ENCODE results near the gene KIZ.

KIZ gene

DNA sequence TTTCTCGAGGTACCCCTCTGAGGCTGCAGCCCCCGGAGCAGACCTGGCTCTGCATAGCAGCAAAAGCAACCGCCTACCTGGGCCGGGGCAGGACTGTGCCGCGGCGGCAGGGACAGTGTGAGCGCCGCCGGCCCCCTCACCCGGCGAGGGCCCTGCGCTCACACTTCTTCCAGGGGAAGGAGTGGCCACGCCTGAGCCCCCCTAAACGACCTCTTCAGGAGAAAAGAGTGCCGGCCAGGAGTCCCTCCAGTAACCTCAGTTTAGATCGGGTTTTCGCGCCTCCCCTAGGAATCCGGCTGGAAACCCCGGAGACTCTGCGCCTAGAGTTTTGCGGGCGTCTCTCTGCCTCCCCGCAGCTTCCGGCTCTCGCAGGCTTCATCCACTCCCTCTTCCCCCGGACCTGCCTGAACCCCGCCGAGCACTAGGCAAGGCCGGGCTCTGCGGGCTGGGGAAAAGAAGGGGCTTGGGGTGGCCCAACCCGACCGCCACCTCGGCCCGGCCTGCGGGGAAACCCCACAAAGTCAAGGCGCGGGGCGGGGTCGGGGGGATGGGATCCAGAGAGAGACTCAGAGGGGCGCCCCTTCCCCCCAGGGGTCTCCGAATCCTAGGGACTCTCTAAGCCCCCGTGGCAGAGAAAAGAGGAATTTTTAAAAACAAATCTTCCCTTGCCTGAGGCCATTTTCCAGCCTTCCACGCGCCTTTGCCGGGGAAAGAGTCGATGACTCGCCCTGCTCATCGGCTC, 20.3 kb upstream of the KIZ start:
- no peak for DNase-seq

DNA sequence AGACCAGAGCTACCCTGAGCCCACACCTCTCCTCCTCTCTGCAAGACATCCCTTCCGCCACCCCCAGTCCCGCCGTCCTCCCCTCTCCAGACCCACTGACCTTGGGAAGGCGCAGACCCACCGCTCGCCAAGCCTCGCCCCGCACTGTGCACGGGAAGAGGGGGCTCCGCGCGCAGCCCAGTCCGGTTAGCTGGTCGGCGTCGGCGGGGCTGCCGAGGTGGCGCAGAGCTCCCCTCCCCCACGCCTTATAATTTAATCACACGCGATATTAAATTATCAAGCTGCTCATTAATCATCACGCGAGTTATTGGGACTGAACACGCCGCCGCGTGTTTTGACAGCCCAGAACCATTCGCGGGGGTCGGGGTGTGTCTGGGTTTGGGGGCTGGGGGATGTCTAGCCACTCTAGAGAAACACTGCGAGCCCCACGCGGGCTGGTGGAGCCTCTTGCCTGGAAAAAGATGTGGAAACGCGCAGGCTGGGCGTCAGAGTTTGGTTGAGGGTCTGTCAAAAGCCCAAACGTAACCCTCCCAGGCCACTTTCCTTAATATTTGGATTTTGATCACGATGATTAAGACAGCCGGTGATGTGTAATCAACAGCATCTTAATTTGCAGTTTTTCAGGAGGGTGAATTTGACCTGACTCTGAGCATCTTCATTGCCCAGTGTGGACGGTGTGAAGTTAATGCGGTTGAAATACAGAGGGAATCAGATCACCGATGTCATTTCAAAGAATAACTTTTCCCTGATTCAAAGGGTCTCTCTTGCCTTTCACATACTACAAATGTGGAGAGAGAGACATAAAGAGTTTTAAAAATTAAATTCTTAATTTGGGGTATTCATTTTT, 19.5 kb upstream of the KIZ start, which contains the start of gene LINC00237:
Gene LINC00237 (minus strand): TSS at position 188 of the 847 bp plus-strand sequence.
- DNase-seq: no peak

DNA sequence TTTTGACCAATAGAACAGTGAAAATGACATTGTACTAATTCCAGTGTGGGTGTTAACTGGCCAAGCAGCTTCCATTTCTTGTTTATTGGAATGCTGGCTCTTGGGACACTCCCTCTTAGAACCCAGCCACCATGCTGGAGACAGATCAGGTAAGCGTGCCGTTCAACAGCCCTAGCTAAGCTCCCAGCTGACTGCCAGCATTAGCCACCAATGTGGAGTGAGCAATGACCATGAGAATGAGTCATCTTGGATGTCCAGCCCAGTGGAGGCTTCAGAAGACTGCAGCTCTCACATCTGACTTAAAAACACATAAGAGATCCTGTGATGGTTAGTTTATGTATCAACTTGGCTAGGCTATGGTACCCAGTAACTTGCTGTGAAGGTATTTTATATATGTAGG, 16.7 kb upstream of the KIZ start:
- no peak for DNase-seq

DNA sequence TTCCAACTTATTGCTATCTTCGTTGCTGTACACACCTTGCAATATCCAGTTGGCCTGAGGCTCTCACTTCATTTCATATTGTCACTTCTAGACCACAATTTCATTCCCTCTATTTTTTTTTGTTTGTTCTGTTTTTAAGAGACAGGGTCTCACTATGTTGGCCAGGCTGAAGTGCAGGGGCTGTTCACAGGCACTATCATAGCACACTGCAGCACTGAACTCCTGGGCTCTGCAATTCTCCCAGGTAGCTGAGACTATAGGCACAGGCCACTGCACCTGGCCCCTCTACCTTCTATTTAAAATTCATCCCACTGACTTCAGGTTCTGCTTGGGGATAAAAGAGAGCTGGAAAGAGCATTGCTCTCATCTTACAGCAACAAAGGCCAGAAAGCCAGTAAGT, 15.1 kb upstream of the KIZ start:
- no peak for DNase-seq

DNA sequence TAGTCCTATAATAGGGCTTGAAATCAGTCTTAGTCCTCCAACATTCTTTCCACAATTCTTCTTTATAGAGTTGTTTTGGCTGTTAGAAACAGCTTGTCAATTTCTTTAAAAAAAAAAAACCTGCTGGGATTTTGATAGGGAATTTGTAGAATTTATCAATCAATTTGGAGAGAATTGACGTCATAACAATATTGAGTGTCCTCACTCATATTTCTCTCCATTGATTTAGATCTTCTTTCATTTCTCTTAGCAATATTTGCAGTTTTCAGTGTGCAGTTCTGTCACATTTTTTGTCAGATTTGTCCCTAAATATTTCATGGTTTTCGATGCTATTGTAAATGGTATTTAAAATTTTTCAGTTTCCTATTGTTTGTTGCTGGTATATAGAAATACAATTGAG, 14.5 kb upstream of the KIZ start:
- no peak for DNase-seq

DNA sequence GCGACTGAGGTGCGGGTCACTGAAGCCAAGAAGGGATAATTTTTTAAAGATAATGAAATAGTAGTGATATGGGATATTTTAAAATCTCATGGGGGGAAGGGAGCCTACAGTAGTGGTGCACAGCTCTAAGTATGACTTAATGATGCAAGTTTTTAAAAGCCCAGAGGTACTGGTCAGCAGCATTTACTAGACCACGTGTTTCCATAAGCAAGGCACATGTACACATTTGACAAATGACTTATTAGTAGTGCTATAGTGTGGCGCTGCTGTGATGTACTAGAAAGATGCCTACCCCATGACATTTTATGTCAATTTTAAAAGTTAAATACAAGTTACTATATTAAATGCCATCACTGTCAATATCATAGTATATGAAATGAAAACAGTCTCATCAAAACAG, 12.2 kb upstream of the KIZ start:
- DNase-seq: no peak

DNA sequence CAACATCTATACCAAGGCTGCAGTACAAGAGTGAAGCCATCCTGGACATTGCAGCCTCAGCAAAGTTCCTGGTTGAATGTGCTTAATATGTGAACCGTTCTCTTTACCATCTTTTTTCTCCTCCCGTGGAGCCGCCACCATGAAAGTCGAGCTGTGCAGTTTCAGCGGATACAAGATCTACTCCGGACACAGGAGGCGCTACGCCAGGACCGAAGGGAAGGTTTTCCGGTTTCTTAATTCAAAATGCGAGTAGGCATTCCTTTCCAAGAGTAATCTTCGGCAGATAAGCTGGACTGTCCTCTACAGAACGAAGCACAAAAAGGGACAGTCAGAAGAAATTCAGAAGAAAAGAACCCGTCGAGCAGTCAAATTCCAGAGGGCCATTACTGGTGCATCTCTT, 11.3 kb upstream of the KIZ start:
- no peak for DNase-seq

DNA sequence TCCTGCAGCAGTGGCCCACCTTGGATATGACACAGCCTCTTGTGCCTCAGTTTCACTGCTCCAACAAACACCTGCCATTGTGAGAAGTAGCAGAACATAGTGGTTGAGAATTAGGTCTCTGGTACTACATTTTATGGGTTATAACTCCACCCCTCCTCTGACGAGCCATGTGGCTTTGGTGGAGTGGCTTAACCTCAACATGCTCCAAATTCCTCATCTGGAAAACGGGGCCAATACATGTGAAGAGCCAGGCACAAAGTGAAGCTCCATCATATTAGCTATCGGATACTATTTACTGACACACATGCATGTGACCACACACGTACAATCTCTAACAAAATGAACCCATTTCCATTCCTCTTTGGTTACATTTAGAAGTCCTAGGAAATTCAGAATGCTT, 8.4 kb upstream of the KIZ start:
- DNase-seq: no peak

DNA sequence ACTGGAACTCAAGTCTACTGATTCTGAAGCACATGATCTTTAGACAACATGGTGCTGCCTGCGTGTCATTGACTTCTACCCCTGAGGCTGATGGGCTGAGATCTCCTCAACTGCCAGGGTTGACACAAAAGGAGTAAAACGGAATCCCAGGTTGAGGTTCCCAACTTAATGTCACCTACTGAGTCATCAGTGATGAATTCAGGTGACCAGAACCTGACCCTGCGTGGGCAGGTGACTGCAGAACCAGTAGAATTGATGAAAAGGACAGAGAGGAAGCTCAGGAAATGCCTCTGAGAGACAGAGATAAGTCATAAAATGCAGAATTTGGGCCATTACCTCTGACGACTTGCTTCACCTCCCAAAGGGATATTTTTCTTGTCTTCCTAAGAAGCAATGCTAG, 7.7 kb upstream of the KIZ start:
- DNase-seq: no peak

DNA sequence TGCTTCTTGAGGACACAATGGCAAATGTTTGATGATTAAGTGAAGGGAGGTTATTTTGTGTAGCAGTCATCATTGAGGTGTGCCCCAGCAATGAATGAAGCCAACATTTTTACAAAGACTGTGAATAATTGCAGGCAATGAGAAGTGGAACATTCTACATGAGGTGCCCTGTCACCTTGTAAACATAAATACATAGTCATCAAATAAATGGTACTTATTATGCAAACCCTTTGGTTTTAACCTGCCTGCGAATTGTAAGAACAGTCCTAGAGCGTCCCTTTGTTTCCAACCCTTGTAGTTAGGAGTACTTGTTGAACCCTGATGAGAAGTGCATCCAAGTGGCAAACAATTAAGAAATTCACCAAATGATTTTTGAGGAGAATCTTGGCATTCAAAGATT, 7.1 kb upstream of the KIZ start:
- no peak for DNase-seq

DNA sequence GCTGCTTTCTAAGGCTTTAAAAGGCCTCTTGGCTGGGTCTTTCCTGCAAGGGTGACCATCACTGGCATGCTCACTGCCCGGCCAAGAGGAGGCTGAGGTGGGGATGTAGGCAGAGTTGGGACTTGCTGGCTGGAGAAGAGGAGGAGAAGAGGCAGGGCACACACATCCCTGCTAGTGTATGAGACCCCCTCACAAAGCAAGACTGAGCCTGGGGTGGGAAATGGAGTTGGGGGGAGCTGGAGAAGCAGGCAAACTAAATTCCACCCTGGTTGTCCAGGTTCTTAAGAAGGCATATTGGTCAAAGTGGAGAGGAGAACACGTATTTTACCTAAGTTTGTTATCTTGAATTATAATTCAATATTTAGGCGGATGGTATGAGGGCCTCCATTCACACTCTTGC, 1.7 kb upstream of the KIZ start:
- no peak for DNase-seq

DNA sequence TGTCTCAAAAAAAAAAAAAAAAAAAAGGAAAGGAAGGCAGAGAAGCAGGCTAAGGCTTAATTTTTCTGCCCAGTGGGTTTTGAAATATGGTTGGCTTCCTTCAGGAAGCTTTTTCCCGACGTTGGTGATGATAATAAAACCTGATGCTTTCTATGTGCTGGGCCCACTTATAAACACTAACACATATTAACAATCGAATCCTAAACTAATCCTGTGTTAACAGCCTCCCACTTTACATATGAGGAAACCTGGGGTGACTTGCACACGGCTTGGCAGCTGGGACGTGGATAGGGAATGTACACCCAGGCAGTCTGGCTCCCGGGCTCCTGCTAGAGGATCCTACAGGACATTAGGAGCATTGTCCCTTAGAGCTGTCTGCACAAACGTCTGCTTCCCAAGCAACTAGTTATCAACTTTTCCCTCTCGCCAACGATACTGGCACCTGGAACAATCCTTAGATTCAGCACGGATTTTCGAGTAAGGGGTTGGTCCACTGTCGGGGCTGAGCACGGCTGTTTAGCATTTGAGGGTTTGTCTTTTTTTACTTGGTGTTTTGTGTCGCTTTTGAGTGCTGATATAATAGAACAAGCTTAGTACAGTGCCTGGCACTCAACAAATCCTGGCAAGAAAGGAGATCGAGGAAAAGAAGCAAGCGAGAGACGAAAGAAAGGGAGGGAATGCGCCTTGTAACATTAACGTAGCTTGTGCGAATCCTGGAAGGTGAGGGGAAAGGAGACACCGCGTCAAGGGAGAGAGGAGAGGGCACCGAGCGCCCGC, 622 bp upstream of the KIZ start:
- no peak for DNase-seq

DNA sequence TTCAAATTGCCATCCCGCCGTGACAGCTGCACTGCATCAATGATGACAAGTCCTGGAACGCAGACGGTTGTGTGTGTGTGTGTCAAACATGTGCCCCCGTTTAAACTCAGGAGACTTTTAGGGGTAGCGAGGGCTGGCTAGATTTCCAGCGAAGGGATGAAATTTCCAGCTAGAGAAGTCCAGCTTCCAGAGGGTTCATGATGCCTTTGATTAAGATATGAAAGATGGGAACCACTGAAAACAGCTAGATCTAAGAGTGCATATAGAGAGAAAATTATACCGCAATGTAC, 644 bp downstream of the KIZ start:
- no peak for DNase-seq

DNA sequence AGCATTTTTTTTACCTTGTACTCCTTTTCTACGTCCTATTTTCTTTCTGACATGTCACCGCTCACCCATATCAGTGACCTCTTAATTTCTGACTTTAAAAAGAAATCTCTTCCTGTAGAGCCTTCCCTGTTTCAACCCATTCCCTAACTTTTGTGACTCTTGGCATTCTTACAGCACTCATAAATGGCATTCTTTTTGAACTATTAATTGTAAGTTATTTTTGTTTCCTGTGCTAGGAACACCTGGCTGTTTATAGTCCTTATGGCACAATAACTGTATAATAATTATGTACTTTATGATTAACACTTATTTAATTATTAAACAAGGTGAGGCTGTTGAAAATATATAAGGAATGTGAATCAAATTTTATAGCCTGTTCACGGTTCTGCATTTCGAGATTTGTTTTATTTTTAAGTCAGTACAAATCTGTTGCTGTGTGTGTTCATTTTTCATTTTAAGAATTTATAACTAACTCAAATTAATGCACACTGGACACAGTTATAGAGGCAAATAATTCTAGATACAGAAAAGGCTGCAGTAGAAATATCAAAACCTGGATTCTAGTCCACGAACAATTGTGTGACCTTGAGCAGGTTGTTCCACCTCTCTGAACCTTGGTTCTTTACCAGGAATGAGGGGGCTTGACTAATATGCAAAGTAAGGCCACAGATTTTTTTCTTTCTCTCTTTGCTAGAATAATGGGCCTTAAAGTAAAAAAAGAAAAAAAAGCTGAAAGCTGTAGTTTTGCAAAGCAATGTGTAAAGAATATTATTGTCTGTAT, 1.5 kb downstream of the KIZ start:
- no peak for DNase-seq

DNA sequence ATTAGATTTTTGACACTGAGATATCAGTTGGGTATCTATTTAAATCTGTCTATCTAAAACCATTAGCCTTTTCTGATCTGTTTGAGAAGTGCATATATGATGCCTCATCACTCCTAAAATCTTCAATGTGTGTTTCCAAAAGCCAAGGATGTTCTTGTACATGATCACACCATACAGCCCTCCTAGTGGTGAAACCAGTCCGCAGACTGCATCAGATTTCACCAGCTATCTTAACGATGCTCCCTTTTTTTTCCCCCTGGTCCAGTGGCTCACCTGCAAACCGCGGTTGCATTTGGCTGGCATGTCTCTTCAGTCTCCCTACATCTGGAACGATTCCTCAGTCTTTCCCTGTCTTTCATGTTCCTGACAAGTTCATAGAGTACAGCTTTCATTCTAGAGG, 4.0 kb downstream of the KIZ start:
- no peak for DNase-seq

DNA sequence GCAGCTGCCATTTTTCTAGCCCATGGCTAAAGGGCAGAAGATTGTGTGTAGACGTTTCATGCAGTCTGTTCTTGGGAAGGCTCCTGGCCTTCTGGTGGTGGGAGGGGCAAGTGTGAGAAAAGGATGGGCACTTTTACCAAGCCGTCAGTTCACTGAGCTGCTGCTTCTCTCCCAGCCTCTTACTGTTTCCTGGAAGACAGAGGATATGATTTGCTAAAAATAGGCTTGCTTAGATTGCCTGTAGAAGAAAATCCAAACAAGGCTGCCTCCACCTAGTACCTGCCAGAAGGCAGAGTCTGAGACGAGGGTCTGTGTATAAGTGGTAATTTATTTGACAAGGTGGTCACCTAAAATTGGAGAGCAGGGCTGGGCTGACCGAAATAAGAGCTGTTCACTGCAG, 7.5 kb downstream of the KIZ start:
- DNase-seq: no peak

DNA sequence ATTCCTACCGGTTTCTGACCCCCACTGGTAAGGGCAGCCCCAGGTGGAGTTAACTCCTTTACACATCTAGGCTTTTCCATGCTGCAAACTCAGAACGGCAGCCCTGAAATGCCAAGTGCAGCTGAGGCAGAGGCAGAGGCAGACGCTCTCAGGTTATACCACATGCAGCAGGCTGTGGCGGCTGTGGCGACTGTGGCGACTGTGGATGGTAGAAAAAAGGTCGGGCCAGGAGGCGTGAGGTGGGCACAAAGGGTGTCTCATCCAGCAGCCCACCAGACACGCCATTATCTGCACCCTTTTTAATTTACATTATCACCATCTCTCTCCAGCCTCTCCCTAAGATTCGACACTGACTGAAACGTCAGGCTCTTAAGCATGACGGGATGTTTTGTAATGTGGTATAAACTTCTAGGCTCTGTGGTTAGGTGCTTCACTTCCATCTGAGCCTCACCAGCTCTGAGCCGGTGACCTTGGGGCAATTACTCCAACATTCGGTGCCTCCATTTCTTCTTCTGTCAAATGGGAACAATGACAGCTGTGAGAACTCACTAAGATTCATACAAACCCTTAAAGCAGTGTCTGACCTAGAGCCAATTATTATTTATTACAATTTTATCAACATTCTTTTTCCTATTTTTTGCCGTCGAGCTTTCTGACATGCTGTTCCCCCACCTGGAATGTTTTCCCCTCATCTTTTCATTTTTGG, 8.2 kb downstream of the KIZ start:
- no peak for DNase-seq

DNA sequence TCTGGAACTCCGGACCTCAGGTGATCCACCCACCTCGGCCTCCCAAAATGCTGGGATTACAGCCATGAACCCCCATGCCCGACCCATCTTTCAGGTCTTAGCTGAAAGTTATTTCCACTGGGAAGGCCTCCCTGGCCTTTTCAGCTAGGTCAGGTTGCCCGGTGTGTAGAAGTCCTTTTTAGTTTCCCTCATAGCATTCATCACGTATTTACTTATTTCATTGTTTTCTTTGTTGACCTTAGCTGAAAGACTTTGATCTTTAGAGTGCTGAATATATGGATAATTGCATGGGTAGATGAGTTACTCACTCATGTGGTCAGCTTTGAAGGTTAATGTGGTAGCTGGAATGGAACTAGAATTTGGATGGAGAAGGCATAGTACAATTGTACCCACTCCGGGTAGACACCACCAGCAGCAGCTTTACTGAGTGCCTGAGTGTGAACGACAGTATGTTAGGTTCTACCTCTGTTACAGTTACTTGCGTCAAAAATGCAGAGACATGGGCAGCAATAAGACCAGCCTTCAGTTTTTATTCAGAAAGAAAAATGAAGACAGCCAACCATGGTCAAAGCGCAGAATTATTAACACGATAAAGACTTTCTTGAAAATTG, 9.1 kb downstream of the KIZ start:
- DNase-seq: no peak

DNA sequence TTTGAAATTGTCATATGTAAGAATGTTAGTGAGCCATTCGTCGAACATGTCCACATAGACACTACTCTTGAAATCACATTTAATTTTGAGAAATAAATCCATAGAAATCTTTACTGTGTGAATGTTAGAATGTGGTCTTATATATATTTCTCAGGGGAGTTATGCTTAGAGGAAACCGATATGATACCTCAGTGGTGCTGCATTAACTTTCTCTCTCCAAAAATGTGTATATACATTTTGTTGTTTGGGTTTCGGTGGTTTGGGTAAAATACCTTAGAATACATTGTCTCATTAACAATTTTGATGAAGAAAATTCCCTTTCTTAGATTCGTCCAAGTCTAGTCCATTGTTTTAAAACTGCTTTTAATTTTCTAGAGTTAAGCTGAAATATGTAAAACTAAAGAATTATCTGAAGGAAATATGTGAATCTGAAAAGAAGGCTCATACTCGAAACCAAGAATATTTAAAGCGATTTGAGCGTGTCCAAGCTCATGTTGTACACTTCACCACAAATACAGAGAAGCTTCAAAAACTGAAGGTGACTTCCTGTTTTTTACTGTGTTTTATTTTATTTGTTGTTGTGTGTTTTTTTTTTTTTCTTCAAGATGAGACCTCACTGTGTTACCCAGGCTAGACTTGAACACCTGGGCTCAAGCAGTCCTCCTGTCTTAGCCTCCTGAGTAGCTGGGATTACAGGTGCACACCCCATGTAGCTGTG, 10.3 kb downstream of the KIZ start:
- no peak for DNase-seq

DNA sequence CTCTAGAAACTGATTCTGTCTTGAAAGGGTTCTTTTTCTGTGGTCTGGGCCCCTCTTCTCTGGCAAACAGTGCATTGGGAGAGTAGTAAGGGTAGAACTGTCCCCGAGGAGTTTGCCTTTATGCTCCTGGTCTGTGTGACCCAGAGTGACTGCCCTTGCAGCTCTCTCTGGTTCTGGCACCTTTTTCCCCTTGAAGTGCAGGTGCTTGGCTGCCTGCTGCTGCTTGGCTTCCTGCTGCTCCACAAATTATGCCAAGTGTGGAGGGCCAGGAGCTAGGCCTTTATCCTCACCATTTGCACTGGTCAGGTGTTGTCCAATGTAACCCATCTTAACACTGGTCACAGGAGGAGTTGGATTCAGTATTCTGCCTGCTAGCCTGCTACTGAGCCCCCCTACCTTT, 11.2 kb downstream of the KIZ start:
- DNase-seq: no peak

DNA sequence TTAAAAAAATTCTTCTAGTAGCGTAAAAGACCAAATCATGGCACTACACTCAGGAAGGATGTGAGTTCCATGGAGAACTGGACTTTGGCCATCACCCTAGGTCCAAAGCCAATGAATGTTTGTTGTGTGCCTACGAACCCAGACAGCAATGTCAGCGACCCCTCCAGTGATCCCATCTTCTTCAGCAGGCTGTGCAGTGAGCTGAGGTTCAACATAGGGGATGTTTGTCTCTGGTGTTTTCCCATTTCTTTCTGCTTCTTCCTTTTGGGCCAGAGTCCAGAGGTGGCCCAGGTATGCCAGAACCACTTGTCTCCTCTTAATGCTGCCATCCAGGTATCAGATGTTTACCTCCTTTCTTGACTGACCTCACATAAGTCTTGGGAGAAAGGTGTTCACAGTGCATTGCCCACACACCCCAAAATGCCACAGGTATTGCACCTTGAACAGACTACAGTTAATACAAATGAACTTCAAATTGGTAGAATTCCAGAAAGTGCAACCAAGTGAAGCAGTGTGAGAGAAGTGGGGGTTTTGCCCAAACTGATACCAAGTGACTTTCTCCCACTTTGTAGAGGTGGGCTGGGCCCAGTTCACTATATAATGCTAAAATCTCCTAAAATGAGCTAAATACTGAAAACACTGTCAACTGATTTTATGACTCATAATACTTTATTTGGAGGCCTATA, 14.1 kb downstream of the KIZ start:
- no peak for DNase-seq

All from activated CD4-positive, alpha-beta T cell treated with anti-CD3 and anti-CD28 coated beads for 1 hour (primary cell).